Fibroblast of mammary gland (primary cell): Measurements from ENCODE around the gene SH3BP4.

ENCODE experiments used
- DNase-seq: peaks from one replicate; pipeline ENCODE4 v3.0.0-alpha.2; 2010; ENCODE audit warnings: low read depth
- H3K4me3 ChIP-seq: 2 replicates; pipeline ENCODE4 v1.5.1; 2011; ENCODE audit warnings: low read depth, mild to moderate bottlenecking, low read length, moderate library complexity; ENCODE audit not compliant: control insufficient read depth
- TF ChIP-seq, protein P1 (sequence below): conservative IDR thresholded peaks from 2 replicates; pipeline ENCODE4 v1.5.1; 2011; ENCODE audit warnings: low read depth, low read length, inconsistent platforms; ENCODE audit not compliant: control insufficient read depth, insufficient read depth

Gene SH3BP4

DNA sequence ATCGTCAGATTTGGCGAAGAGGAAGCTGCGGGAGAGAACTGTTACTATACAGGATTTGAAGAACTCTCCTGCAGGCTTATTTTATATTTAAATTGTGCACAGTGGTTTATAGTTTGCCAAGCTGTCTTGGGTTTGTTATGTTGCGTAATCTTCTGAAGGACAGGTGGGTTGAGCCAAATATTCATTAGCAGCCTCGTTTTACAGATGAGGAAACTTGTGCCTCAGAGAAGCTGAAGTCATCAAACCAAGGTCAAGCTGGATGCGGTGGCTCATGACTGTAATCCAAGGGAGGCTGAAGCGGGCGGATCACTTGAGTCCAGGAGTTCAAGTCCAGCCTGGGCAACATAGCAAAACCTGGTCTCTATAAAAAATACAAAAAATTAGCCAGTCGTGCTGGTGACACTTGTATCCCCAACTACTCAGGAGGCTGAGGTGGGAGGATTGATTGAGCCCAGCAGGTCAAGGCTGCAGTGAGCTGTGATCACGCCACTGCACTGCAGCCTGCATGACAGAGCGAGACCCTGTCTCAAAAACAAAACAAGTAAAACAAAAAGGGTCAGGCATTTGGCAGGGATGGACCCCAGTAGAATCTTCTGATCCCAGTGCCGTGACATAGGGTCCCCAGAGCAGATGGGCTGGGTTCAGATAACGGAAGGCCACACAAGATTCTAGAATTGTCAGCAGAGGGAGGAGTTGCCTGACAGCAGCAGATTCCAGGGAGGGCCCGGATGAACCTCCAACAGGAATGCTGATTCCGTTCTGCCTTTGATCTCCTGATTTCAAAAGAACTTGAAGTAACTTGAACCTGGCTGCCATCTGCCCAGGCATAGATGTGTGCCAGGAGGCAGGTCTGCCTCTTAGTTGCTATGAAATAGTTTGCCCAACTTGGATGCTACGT lies 50.6 kb downstream of the SH3BP4 start:
- DNase-seq: peak; percentile 64
- H3K4me3 ChIP-seq: no peak overlapping the region
- TF ChIP-seq, protein P1, sequence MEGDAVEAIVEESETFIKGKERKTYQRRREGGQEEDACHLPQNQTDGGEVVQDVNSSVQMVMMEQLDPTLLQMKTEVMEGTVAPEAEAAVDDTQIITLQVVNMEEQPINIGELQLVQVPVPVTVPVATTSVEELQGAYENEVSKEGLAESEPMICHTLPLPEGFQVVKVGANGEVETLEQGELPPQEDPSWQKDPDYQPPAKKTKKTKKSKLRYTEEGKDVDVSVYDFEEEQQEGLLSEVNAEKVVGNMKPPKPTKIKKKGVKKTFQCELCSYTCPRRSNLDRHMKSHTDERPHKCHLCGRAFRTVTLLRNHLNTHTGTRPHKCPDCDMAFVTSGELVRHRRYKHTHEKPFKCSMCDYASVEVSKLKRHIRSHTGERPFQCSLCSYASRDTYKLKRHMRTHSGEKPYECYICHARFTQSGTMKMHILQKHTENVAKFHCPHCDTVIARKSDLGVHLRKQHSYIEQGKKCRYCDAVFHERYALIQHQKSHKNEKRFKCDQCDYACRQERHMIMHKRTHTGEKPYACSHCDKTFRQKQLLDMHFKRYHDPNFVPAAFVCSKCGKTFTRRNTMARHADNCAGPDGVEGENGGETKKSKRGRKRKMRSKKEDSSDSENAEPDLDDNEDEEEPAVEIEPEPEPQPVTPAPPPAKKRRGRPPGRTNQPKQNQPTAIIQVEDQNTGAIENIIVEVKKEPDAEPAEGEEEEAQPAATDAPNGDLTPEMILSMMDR: no peak

DNA sequence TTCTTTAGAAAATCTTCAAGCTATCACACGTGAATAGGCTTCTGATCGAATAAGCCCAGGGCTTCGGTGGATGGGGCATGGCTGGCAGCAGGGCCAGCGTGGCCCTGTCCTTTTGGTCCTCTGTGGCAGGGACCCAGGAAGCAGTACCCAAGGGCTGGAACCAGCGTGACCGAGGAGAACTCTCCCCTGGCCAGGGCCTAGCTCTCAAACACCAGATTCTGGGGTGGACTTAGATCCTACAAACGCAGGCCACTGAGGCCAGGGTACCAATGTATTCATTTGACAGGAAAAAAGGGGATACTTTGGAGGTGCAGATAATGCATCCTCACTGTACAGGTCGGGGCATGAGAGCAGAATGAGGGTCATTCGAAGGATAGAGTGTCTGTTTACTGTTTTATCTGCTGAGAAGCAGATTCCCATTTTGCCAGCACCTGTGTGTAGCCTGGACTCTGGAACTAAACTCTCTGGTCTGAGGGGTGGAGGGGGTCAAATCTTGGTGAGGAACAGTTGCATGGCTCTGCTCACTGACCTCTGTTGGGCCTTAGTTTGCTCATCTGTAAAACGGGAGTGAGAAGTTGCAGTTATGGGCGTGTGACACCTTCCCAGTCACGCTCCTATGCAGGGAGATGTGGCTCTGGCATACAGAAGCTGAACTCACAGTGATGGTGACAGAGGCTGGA lies 51.4 kb downstream of the SH3BP4 start:
- no peak for DNase-seq
- no peak overlapping the region for H3K4me3 ChIP-seq
- TF ChIP-seq, protein P1: no peak

DNA sequence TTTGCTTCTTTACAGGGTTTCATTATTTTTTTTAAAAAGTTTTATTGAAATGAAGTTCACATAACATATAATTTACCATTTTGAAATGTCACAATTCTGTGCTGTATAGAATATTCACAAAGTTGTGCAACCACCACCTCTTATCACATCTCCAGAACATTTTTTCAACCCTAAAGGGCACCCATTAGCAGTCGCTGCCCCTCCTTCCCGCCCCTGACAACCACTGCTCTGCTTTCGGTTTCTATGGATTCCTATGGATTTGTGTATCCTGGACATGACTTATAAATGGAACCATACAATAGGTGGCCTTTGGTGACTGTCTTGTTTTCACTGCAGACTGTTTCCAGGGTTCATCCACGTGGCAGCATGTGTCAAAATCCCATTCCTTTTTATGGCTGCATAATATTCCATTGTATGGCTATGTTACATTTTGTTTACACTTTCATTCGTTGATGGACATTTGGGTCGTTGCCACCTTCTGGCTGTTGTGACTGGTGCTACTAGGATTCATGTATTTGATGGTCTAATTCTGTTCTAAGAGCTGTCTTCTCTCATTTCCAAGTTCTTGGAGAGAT lies 52.6 kb downstream of the SH3BP4 start:
- no peak overlapping the region for H3K4me3 ChIP-seq
- TF ChIP-seq, protein P1: no peak
- DNase-seq: no peak

DNA sequence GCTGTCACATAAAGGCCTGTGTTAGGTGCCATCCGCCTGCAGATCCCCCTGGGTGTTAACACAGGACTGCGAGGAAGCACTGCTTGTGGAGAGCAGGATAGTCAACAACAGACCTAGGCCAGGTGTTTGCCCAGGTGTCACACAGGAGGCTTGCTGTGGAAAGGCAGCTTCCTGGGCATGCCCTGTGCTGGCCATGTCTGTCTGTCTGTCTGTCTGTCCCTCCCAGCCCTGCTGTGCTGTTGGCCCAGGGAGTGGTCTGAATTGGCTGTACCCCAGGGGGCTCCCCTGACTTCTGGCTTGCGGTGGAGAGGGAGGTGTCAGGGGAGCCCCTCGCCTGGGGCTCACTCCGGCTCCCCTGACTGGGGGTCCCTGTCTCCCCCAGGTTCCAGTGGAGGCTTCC lies 53.2 kb downstream of the SH3BP4 start:
- no peak for DNase-seq
- H3K4me3 ChIP-seq: no peak overlapping the region
- TF ChIP-seq, protein P1: no peak

- TF ChIP-seq, protein P1: no peak
- H3K4me3 ChIP-seq: no peak overlapping the region
- DNase-seq: no peak
Observed at GRCh38 chr2:235005603-235006259, 53.9 kb downstream of the SH3BP4 start.

GRCh38 chr2:235006461-235006860 lies 54.6 kb downstream of the SH3BP4 start:
- no peak overlapping the region for H3K4me3 ChIP-seq
- no peak for DNase-seq
- TF ChIP-seq, protein P1: no peak
